NCI-H146 (cell line): ENCODE measurements around the gene TSR1.
"Not testable (repeated sequence)": the region's sequence is repeated elsewhere in the genome, so short reads cannot be mapped to it uniquely, and the experiment has no call there.

ENCODE experiments used
- DNase-seq: peaks from one replicate; lab custom pipeline; 2025; lab: John Stamatoyannopoulos, UW

TSR1 gene

GRCh38 chr17:2336852-2337543, 741 bp upstream of the TSR1 start, which contains the start of gene SGSM2:
SGSM2 (plus strand) TSS chr17:2337501; CDS start chr17:2337689, 188 bp downstream.
- peak; percentile 81 for DNase-seq

DNA sequence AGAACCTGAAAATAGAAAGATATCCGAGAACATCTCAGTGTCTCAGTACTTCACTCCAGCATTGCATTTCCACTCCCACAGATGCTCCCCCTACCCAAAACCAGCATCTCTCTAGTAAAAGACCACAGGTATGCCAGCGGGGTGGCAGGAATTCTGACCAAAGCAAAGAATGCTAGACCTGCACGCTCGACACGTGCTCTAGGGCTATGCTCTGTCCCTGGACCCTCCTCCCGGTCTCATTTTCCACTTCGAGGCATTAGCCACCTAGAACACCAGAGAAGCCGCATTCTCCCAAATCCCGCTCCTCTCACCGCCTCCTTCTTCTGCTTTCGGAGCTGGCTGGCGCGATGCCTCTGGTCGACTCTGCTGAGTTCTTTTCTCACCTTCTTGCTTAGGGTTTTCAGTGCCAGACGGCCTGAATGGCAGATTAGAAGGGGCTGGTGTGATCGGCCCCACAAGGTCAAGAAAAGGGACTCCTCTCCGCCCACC, 487 bp downstream of the TSR1 start:
- DNase-seq = peak; percentile 22

GRCh38 chr17:2331303-2331702, 5.0 kb downstream of the TSR1 start:
- no peak for DNase-seq

DNA sequence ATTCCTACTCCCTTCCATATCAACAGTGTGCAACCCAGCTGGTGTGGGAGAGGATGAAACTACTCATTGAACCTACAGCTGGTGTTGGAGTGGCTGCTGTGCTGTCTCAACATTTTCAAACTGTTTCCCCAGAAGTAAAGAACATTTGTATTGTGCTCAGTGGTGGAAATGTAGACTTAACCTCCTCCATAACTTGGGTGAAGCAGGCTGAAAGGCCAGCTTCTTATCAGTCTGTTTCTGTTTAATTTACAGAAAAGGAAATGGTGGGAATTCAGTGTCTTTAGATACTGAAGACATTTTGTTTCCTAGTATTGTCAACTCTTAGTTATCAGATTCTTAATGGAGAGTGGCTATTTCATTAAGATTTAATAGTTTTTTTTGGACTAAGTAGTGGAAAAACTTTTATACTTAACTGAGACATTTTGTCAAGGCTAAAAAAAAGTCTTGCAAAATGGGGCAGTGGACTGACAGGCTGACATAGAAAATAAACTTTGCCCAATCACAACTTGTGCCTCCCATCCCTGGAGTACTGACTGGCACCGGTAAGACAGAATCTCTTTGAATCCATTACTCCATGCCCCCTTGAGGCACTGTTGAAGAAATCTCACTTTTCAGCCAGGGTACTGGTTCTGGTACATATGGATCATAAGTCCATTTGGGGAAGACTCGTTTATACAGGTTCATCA, 12.5 kb downstream of the TSR1 start:
- DNase-seq = no peak

- no peak for DNase-seq
Observed at GRCh38 chr17:2321399-2321798, 14.9 kb downstream of the TSR1 start.

DNA sequence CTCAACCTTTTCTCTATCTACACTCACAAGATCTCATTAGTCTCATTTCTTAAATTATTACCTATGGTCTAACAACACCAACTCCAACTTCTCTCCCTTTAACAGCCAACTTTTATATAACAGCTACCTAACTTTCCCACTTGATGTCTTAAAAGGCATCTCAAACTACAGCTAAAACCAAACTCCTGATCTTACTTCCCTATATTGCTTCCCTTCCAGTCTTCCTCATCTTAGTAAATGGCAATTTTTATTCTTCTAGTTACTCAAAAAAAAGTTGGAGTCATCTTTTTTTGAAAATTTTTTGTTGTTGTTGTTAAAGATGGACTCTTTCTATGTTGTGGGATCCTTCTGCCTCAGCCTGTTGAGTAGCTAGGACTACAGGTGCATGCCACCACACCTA, 17.2 kb downstream of the TSR1 start:
- DNase-seq = no peak

DNA sequence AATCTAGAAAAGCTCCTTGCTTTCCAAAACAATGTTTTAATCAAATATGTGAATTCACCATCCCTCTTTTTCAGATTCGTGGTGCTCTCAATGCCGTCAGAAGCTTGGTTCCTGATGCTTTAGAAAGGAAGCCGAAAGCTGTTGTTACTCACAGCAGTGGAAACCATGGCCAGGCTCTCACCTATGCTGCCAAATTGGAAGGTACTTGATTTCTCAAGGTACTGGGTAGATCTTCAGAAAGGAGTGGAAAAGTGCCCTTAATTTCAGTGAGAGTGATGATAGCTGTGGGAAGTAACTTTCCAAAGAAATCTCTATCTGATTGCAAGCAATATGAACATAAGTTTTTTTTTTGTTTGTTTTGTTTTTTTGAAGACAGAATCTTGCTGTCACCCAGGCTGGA, 18.5 kb downstream of the TSR1 start:
- no peak for DNase-seq

DNA sequence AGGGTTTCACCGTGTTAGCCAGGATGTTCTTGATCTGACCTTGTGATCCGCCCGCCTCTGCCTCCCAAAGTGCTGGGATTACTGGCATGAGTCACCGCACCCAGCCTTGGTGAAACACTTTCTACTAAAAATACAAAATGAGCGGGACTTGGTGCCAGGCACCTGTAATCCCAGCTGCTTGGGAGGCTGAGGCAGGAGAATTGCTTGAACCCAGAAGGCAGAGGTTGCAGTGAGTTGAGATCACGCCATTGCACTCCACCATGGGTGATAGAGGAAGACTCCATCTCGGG, 19.4 kb downstream of the TSR1 start:
- not testable (repeated sequence) for DNase-seq

DNA sequence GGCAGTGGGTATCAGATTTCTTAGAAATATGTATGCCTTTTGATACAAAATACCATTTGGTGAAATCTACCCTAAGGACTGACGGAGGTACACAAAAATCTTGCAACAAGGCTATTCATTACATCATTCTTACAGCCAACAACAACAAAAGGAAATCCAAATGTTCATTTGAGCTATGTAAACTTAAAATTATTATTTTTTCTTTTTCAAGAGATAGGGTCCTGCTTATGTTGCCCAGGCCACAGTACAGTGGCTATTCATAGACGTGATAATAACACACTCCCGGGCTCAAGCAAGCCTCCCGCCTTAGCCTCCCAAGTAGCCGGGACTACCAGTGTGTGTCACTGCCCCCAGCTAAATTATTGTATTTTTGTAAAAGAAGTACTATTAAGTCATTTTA, 23.5 kb downstream of the TSR1 start:
- DNase-seq = no peak

- no peak for DNase-seq
Observed at GRCh38 chr17:2309338-2310154, 26.7 kb downstream of the TSR1 start.

DNA sequence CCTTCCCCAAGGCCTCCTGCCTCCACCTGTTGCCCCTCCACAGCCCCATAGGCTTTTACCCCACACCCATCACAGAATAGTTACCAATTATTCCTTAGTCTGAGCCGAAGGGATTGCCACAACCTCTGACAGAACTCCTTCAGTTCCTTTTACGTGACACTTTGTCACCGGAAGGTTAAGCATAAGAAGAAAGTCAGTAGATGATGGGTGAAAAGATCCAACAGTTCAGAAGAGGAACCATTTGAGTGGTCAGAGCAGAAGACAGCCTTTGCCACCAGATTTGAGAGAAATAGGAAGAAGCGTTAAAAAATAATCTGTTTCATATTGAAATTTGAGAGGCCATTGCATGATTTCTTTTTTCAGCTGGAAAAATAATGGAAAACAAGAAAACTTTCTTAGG, 31.3 kb downstream of the TSR1 start:
- no peak for DNase-seq

DNA sequence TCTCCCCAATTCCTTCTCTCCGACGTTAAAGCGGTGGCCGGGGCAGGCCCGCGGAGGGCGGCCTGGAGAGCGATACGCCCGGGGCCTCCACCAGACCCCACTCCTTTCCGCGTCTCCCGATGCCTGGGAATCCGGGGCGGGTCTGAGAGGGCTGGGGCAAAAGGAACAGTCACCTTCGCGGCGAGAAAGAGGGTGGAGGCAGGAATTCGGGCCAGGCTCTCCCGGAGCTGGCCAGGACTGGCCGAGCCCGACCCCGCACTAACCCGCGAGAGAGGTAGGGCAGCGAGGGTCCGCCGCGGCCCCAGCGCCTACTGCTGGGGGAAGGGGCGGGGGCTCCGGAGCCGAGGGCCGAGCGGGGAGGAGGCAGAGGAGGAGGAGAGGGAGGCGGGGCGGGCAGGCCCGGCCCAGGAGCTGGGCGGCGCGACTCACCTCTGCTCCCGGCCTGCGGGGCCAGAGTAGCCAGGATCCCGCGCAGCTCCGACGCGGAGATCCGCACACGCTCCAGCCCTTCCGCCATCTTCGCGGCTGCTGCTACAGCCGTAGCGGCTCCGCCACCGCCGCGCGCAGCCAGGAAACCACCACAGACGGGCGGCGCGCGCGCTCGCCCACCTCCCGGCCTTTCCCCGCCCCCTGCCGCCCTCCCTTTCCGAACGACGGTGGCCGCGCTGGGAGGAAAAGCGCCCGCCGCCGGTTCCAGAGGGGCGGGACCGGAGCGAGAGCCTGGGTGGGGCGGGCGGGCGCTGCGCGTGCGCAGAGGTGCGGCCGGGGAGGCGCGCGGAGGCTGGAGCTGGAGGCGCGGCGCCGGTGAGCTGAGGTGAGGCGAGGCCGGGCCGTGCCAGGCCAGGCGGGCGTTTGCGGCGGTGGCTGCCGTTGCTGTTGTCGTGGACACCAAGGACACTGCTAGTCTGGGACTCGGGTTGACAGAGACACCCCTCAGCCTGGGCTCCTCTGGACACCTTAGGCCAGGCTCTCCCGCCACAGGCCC, 32.8 kb downstream of the TSR1 start, which contains the start of the genes SMG6 and SRR:
TSS of gene SMG6 (minus strand) at position 582 of the 985 bp plus-strand sequence. CDS start at position 517, 65 bp downstream.
TSS of gene SRR (plus strand) at position 747 of the 985 bp plus-strand sequence. CDS start 11,611 bp downstream, outside the sequence.
- peak; percentile 88 for DNase-seq

- DNase-seq = peak; percentile 17
Observed at GRCh38 chr17:2302778-2303203, 33.5 kb downstream of the TSR1 start.

- DNase-seq = no peak
Observed at GRCh38 chr17:2299756-2300155, 36.5 kb downstream of the TSR1 start.

DNA sequence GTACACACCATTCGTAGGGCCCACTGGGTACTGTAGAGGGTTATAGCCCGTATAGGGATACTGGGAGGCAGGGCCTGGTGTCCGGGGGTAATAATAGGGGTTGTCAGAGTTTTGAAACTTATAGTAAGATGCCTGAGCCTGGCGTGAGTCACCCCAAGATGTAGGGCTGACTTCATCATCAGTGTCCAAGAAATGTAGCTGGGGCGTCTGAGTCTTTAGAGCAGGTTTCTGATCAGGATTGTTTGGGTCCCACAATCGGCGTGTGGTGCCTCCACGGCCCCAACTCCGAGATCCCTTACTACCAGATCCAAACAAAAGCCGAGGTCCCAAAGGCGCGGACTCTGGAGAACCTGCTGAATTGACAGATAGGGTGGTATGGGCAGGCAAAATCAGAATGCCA, 37.1 kb downstream of the TSR1 start:
- DNase-seq = no peak

DNA sequence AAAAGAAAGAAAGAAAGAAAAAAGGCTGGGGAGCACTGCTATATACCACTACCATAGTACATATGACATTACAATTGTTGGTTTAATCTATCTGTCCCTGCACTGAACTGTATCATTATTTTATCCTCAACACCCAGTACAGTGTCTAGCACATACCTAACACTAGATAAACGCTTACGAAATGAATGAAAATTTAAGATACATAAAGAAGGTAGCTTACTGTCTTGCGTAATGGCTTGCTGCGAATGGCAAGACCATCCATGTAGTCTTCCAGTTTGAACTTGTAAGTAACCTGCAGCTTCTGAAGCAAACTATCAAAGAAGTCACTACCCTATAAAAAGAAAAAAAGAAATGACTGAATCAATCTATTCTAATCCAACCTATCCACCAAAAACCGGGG, 39.2 kb downstream of the TSR1 start:
- no peak for DNase-seq

GRCh38 chr17:2295575-2295974, 40.7 kb downstream of the TSR1 start:
- DNase-seq = no peak

DNA sequence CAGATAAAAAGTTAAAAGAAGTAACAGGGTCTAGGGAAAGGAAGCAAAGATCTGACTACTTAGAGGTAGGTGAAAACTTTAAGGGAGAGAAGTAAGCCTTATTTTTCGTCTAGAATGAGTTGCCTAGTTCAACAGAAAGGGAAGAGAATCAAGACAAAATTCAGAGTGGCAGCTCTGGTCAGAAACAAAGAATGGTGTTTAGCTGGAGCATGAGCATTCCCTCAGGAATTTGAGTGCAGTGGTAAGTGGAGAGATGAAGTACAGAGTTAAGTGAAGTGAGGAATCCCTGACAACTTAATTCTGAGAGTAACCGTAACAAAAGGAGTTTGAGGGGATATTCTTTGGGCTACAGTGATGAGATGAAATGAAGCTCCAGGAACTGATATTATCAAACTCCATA, 44.2 kb downstream of the TSR1 start:
- no peak for DNase-seq

- no peak for DNase-seq
Observed at GRCh38 chr17:2289878-2290478, 46.3 kb downstream of the TSR1 start.

DNA sequence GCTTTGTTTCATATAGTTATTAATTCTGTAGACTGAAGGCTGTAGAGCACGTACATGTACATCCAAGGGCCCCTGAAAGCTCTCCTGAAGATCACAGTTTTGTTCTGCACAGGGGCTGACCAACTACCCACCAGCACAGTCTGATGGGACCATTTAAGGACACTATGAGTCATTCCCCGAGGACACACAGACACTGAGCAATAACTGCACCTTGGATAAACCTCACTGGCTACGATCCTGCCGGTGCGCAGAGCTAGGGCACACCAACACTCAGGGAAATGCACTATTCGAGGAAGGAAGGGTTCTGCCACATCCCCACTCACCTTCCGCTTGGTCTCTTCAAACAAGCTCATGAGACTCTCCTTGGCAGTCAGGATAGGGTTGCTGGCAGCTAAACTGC, 53.0 kb downstream of the TSR1 start:
- no peak for DNase-seq

GRCh38 chr17:2282297-2282873, 53.9 kb downstream of the TSR1 start:
- DNase-seq = peak; percentile 46
